Measurements from ENCODE around the gene DMD.
"Not testable (repeated sequence)": the region's sequence is repeated elsewhere in the genome, so short reads cannot be mapped to it uniquely, and the experiment has no call there.

DMD gene

DNA sequence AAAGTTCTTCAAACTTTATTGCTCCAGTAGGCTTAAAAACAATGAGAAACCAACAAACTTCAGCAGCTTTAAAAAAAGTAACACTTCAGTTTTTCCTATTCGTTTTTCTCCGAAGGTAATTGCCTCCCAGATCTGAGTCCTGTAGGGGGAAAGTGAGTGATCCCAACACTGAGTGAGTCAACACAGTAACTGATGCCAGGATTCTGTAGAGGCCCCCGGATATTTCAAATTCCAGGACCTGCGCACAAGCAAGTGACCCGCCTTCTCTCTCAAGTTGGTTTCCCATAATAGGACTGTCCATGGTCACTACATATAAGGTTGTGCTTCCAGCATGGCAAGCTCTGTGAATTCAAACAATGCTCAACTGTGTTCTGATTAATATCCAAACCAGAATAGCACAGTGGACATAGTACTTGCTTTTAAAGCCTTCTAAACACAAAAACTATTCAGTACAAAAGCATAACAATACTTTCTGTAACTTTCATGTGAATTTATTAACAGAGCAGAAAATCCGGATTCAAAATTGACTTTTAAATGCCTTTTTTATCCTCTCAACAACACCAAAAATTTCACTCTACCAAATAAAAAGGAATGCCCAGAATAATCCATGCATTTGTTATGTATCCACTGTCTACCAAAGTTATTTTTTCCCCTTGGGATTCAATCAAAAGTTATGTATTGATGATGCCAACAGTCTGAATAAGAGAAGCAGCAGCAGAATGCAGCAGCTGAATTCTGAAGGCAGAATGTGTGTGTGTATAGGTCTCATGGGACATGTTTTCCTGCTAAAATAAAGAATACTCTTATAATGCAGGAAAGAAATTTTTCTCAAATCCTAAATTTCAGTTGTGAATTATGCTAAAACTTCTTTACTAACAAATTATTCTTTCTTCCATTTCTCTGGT is at the start of gene DMD:
TSS of gene DMD (minus strand) at position 194 of the 905 bp plus-strand sequence. CDS start 237 bp downstream, outside the sequence.
- DNase-seq (no peak), ATAC-seq (no peak)

- DNase-seq: no peak
- no peak for ATAC-seq
Observed at GRCh38 chrX:33252306-33252825, 41.0 kb upstream of the DMD start.

- DNase-seq: no peak
- no peak for ATAC-seq
Observed at GRCh38 chrX:33218819-33219218, 7.5 kb upstream of the DMD start.

DNA sequence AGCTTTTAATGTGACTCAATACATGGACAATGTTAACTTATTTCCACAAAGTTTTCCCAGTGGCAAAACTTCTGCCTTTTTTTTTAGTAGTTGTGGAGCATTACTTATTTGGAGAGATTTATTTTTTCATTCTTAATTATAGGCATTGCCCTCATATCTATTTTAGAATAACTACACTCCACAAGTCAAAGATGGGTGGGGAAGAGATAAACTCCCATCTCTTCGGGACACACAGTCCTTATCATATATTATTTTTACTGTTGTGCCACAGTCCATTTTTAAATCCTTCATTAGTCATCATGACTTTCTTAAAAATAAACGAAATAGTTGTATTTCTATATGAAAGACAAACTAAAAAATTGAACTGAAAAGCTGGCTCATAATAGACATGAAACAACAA is 1.2 kb downstream of the DMD start:
- DNase-seq: no peak

GRCh38 chrX:33207056-33207455 is 4.3 kb downstream of the DMD start:
- no peak for ATAC-seq
- no peak for DNase-seq

More for the DNA sequence above, 1.2 kb downstream of the DMD start:
- ATAC-seq: no peak

GRCh38 chrX:33205321-33205720 is 6.0 kb downstream of the DMD start:
- DNase-seq (no peak), ATAC-seq (no peak)

GRCh38 chrX:33204889-33205288 is 6.5 kb downstream of the DMD start:
- DNase-seq (no peak), ATAC-seq (no peak)

DNA sequence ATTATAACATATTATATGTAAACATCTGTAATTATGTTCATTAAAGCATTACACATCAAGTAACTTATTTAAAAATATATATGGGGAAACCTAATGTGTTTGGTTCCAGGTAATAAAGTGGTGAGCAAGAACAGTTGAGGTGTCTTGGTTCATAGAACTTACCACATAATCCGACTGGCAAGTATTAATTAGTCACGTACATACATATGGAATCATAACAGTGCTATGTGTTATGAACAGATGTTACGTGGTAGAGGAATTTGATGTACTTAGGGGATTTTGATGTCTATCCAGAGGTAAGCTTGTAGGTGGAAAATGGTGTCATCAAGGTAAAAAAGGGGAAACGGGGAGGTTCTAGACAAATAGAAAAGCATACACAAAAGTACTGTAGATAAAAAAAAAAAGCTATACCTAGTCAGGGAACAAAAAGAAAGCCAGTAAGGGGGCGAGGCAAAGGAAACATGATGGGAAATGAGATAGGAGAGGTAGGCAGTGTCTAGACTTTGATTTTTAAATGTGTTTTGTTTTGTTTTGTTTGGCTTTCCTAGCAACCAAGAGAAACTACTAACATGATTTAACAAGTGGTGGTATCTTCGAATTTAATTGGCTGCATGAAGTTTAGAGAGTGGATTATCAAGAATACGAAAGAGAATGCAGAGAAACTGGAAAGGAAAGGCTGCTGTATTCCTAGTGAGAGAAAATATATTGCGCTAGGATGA is 12.6 kb downstream of the DMD start:
- ATAC-seq: no peak

GRCh38 chrX:33195698-33196097 is 15.7 kb downstream of the DMD start:
- DNase-seq: no peak
- ATAC-seq: no peak

More for the DNA sequence above, 12.6 kb downstream of the DMD start:
- DNase-seq: no peak

DNA sequence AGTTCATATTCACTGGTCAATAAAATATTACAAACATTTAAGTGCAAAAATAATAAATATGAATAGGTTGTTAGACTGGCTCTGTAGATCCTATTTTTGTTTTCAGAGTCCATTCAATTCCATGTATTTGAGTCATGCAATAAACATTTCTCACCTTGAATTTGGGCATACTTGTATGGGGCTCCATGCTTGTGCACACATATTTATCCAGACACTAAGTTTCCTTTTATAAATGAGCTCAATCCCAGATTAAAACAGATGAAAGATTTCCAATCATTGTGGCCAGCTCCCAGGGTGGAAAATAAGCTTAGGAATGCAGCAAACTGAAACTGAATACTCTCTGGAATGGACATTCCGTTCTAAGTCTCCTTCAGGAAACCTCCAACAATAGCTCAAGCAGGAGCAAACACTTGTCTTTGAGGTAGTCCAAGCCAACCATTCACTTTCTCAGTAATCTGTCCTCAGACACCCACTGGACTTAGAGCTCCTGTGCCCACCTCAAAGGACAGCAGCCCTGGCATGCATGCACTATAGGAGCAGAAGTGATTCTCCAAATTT is 16.4 kb downstream of the DMD start:
- ATAC-seq: no peak
- no peak for DNase-seq

DNA sequence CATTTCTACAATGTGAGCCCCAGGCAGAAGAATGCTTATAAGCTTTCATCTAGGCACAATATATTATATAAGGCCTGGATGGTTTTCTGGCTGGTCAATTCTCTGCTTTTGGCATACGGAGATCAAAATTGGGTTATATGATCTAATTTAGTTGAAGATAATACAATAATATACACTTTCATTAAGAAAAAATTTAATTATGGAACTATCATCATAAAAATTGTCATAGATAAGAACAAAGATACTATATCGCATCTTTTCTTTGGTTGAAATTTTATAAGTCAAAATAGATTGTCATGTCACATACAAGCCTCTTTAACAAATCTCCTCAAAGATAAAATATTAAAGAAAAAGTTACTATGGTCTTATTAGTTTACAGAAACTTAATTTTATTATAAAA is 17.1 kb downstream of the DMD start:
- ATAC-seq (no peak), DNase-seq (no peak)

DNA sequence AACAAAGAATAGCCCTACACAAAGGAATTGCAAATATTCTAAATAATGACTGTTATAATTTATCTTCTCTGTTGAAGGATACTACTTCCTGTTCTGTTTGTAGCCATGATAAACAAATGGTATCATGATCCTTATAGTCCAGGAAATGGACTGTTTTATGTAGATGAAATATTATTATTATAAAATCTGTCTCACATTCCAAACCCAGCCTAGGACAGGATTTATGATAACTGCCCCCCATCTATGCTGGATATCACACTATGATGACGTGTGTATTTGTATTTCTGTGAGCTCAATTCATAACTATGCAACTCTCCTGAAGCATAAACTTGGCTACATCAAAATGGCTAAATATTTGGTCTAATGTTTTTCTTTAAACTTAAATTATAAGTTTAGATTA is 21.3 kb downstream of the DMD start:
- ATAC-seq: no peak
- DNase-seq: no peak

DNA sequence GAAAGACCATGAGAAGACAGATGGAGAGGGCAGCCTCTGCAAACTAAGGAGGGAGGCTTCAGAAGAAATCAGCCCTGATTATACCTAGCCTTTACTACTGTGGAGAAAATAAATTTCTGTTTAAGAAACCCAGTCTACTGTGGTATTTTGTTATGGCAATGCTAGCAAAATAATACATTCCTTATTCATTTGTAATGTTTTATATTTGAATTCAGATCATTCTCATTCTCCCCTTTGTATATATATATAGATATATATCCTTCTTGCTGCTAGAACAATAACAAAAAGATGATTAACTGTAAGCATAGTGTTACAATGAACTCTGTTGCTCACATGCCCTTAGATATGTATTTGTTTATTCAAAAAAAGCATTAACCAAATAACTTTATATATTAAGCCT is 22.5 kb downstream of the DMD start:
- ATAC-seq (no peak), DNase-seq (no peak)

DNA sequence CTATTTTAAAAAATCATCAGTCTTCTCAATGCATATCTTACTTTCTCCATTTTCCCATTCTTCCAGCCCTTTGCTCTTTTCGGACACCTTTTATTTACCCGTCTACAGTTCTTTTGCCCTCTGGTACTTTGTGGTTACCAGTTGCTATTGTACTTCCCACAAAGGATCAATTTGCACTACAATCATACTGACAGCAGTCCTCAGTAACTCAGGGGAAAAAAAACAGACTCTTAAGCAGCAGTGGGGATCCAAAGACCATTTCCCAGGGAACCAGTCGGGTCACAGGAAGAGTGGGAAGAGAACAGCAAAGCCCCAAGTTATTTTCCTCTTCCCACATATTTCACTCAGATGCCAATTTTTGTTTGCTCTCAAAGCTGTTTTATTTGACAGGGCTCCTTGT is 23.1 kb downstream of the DMD start:
- DNase-seq: no peak

GRCh38 chrX:33184803-33185202 is 26.5 kb downstream of the DMD start:
- not testable (repeated sequence) for DNase-seq, ATAC-seq

More for the DNA sequence above, 23.1 kb downstream of the DMD start:
- ATAC-seq: no peak

DNA sequence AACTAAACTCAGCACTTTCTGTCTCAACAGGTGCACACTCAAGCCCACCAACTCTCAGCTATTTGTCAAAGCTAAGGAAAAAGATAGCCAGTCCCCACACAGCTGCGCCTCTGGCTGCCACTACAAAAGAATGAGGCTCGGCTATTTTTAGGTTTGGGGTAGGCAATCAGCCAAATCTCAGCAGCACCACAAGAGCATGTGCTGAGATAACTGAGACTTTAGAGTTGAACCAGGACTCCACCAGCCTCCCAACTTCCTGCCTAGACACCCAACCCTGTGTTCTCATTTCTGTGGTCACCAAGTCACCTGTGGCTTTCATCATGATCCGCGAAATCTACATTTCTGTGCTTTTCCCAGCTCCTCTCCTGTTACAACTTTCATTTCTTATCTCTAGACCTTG is 28.0 kb downstream of the DMD start:
- DNase-seq: no peak
- no peak for ATAC-seq

DNA sequence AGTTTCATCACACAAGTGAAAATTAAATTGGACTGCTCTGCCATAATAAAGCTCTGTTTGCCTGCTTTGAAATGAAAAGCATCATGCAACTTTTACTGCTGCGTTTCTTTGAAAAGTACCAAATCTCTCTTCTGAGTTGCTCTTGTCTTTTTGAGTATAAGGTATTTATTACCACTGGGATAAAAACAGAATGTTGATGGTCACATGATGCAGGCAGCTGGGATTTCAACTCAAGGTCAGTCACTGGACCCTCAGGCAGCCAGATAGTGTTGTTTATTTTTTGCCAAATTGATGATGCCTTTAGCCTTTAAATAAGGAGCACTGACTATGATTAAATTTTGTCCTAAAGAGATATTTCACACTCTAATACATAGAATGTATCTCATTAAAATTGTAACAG is 32.7 kb downstream of the DMD start:
- DNase-seq (no peak), ATAC-seq (no peak)

- no peak for ATAC-seq
- no peak for DNase-seq
Observed at GRCh38 chrX:33178218-33178617, 33.1 kb downstream of the DMD start.

DNA sequence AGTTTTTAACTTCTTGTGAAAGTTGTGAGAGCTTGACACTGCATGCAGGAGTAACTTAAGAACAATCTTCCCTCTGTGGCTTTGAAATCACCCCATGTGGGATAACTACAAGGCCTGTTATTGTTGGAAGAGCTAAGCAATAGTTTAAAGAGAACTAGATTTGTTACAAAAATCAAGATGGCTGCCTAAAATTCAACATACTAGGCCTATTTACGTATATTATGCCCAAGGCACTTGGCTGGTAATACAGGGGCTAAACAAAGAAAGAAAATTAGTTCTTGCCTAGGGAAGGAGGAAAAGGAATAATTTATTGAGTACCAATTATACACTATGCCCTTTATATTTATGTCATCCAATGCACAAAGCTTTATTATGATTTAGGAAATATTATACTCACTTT is 36.1 kb downstream of the DMD start:
- ATAC-seq (no peak), DNase-seq (no peak)

DNA sequence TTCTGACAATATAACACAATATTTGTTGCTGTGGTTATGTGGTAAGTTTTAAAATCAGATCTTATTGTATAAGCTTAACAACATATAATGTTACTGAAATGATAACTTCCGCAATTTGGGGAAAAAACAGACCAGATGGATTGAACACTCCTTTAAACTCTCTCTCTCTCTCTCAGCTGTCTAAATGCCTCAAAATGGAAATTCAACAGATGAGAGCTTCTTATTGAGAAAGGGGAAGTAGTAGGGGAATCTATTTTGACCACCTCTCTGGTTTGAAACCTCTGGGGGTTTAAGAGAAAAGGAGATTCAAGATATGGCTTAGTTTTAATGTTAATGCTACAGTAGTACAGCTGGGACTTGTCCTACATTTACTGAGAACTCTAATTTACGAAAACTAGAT is 40.3 kb downstream of the DMD start:
- DNase-seq (no peak), ATAC-seq (no peak)

- ATAC-seq: no peak
- DNase-seq: no peak
Observed at GRCh38 chrX:33161829-33162228, 49.5 kb downstream of the DMD start.

GRCh38 chrX:33160273-33160672 is 51.1 kb downstream of the DMD start:
- ATAC-seq: no peak

More at GRCh38 chrX:33160273-33160672, 51.1 kb downstream of the DMD start:
- DNase-seq: no peak

Data from stimulated activated naive CD8-positive, alpha-beta T cell treated with anti-CD3 and anti-CD28 coated beads, Interleukin-15, Interleukin-2, amounts not matched to agents 100 U/mL and 50 U/mL, for 24 hours (primary cell).